Stimulated activated CD4-positive, alpha-beta T cell treated with anti-CD3 and anti-CD28 coated beads, Interleukin-4, amount 100 ng/mL, for 4 hours (primary cell): ENCODE results near the gene RARB.

Experiments
- DNase-seq, 2 experiments: peaks; one replicate each; pipeline ENCODE4 v3.0.0-alpha.2; 2020

Gene RARB

DNA sequence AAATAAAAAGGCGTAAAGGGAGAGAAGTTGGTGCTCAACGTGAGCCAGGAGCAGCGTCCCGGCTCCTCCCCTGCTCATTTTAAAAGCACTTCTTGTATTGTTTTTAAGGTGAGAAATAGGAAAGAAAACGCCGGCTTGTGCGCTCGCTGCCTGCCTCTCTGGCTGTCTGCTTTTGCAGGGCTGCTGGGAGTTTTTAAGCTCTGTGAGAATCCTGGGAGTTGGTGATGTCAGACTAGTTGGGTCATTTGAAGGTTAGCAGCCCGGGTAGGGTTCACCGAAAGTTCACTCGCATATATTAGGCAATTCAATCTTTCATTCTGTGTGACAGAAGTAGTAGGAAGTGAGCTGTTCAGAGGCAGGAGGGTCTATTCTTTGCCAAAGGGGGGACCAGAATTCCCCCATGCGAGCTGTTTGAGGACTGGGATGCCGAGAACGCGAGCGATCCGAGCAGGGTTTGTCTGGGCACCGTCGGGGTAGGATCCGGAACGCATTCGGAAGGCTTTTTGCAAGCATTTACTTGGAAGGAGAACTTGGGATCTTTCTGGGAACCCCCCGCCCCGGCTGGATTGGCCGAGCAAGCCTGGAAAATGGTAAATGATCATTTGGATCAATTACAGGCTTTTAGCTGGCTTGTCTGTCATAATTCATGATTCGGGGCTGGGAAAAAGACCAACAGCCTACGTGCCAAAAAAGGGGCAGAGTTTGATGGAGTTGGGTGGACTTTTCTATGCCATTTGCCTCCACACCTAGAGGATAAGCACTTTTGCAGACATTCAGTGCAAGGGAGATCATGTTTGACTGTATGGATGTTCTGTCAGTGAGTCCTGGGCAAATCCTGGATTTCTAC, at the start of gene RARB:
RARB (plus strand) TSS at position 322 of the 847 bp plus-strand sequence; CDS start at position 791, 469 bp downstream.
- DNase-seq: no peak

DNA sequence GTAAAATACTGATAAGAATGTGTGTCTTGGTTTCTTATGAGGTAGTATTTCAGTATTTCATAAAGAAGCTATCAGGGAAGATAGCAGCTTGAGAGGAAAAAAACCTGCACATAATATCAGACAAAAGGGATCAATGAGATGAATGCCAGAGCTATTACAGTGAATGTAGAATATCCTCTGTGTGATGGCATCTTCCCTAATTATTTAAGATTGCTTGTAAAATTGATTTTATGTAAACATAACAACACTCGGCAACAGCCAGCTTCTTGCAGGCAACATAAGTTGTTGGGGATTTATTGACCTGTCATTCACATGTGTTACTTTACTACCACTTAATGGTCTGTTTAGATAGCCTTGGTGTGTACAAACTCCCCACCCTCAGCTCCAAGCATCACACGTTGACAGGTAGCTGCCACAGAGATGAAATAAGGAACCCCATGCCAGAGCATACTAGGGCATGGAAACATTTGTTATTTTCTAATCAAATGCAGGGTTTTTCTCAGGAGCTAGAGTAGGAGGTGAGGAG, 49.2 kb upstream of the RARB start:
- DNase-seq: no peak

DNA sequence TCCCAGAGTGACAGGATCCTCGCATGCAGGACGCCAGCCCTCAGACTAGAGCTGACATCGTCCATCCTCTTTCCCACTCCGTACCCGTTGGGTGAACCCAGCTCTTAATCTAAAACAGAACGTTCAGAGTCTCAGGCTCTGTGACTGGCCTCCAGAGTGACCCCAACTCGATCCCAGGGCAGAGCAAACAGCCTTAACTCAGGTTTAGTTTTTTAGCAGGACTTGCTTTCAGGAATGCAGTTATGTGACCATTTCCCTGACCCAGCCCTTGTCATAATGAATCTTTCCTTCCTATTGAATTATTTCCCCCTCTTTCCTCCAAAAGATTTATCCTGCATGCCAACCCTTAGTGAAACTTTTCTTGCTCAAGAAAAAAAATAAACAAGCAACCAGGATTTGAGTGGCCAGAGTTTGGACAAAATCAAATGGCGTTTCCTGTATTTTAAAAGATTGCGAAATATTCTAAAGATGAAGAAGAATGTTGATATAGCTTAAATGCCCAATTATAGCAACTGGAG, 47.8 kb upstream of the RARB start:
- DNase-seq: no peak

DNA sequence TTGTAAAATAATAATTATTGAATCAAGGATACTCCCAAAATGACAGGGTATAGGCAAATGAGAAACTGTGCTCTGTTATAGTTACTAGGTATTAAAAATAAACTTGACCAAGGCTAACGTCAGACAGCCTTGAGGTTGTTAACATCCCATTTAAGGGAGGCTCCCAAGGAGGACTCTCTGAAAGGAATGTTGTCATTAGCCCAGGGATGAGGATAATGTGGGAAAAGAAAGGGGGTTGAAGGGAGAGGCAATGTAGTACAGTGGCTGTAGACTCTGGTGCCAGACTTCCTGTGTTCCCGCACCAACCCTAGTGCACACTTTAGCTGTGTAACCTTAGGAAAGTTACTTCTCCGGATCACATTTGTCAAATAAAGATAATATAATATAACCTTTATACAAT, 47.0 kb upstream of the RARB start:
- no peak for DNase-seq

DNA sequence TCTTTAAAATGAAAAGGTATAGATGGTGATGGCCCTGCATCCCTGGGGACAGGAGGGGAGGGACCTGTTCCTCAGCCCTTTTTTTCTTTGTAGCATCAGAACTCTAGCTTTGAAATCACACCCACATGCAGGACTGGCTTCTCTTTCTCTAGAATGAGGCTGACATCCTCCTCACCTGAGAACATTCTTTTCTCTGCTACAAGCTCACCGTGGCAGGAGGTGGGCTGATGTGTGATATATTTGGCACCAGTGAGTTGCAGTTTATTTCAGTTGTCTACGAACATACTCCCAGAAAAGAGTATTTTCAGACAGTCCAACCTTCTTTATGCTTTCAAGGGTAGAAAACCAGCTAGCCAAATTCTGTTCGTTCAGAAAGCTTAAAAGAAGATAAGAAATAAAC, 43.6 kb upstream of the RARB start:
- no peak for DNase-seq

DNA sequence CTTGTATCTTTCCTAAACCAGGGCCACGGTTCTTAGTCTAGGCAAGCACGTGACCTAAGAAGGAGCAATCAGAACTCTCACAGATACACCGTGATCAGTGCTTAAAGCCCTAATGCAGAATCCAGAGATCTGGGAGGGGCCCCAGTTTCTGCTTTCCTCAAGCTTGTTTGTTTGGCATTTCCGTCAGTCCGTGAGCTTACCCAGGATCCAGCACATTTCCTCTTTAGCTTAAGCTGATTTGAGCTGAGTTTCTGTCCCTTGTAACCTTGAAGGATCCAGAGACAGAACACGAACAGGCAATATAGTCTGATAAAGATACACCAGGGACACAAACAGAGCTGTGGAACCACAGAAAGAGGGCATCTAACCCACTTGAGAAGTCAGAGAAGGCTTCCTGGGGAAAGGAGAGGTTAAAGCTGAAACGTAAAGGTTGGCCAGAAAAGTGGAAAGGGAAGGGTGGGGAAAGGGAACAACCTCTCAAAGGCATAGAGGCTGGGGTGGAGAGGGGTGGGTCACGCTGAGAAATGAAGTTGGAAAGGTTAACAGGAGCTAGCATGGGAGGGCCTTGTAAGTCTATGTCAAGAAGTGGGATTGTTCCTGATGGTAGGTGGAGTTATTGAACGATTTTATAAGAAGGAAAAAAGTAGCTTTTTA, 42.1 kb upstream of the RARB start:
- DNase-seq: no peak

DNA sequence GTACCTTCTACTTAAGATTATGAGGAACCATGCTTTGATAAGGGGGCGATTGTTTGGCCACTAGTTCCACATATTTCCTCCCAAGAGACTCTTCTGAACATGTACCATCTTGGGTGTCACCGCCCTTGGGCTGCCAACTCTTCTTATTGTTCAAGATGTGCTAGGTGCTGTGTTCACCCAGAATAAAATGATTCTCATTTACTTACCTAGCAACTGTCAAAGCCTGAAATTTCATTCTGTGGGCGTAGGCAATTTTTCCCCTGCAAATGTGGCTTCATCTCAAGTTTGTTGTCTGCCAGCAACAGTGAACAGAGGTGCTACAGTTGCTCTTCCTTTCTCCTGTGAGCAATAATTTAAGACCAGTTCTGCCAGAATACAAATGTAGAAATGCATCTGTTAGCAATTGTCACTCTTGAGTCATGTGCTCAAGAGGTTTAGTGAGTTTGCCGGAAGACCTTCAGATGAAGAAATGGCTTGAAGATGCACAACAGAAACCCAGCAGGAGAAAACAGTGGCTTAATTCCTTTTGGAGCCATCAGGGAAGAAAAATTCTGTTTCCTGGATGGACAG, 41.3 kb upstream of the RARB start:
- DNase-seq: no peak

DNA sequence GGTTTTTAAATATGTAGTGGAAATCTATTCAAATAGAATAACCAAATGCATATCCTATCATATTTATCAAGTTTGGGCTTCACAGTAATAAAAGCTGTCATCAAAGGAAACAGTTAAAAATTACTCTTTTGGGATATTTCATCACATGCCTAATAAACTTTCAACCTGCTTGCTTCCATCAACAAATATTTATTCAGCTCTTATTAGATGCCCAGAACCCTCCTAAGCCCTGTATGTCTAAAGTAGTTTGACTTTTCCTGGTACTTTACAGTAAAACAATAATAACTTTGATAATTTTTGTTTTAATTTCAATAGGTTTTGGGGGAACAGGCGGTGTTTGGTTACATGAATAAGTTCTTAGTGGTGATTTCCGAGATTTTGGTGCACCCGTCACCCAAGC, 37.5 kb upstream of the RARB start:
- DNase-seq: no peak

DNA sequence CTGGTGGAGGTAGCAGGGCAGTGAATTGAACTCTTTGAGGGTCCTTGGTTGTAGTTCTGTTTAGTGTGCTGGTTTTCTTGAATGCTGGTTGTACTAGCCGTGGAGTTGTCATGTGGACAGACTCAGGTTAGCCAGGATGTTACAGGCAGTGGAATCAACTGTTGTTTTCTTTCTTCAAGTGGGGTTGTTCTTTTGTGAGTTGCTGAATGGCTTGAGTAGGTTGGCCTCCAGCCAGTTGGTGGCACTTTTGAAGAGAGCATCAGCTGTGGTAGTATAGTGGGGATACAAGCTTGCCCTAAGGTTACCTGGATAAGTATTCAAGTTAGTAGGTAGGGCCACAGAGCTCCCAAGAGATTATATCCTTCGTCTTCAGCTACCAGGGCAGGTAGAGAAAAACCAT, 31.8 kb upstream of the RARB start:
- no peak for DNase-seq

DNA sequence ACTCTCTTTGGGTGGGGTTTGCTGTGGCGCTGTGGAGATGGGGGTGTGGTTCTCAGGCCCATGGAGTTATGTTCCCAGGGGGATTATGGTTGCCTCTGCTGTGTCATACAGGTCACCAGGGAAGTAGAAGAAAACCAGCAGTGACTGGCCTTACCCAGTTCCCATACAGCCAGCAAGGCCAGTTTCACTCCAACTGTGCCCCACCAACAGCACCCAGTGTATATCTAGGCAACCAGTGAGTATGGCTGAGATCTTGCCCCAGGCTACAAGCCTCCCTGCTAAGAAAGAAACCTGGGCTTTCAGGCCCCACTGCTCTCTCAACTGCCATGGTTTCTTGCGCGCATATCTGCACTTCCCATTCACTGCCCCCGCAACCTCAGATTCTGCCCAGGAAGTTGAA, 31.4 kb upstream of the RARB start:
- no peak for DNase-seq

DNA sequence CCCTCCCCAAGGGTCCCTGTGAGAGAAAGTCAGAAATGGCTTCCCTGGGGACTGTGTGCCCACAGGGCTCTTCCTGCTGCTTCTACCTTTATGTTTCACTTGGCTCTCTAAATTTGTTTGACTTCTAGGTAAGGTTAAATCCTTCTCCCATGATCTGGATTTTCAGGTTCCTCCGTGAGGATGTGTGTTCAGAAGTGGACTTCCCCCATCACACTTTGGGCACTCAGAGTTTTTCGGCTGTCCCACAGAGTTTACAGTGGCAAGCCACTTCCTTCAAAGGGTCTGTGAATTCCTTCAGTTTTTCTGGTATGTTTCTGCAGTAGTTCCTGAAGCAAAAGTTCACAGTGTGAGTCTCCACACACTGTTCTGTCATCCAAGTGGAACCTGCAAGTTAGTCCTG, 30.9 kb upstream of the RARB start:
- no peak for DNase-seq

DNA sequence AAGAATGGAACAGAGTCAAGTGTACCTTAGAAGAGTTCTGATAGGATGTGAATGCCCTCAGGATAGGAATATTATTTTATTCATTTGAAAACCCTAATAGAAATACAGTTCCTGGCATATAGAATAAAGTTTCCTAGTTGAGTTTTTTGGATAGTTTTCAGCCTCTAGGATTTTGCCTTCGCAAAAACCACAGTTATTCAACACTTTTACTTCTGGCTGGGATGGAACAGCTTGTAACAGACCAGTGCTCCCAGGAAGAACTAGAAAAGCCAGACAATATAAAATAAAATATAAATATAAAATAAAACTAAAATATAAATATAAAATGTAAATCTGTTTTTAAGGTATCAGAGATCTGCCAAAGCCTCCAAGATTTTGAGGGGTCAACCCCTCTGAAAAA, 27.5 kb upstream of the RARB start:
- DNase-seq: no peak

DNA sequence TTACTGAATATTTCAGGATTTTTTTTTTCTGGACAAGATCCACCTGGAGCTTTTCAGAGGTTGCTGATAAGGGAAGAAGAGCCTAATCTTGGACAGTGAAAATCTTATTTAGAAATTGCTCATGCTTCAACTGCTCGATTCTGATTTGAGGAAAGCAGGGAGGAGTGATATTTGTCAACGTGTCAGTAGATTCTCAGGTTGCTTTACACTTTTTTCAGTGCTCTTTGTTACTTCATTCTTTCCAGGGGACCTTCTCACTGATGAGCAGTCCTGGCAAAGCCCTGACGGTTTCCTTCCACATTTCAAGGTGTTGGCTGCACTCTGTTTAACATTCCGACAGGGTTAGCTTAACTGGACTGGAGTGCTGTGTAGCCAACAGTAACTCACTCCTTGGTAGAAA, 24.1 kb upstream of the RARB start:
- DNase-seq: no peak

DNA sequence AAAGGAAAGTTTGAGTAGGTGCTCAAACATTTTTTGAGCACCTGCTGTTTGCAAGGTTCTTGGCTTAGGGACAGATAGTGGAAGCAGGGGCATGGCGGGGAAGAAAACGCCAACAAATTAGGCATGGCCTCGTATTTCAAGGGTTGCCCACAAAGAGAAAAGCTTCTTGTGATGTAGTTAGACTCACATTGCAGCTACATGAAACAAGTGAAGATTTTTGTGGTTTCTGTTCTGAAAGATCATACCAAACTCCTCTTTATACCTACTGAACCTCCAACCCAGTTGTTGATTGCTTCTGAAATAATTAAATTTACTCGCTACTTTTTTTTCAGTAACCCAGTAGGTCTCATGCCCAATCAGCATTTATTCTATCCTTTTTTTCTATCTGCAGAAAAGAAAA, 23.5 kb upstream of the RARB start:
- DNase-seq: no peak

DNA sequence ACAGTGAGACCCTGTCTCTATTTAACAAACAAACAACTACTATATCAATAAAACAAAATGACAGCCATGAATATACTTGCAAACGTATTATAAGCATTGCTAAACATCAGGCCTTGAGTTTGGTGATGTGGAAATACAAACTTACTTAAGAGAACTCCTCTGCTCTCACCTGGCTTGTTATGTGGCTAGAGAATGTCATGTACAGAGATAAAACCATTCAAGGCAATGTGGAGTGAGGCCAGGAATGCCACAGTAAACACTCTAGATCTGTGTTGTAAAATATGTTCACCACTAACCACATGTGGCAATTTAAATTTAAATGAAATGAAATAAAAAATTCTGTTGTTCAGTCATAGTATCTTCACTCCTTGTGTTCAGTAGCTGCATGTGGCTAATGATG, 22.7 kb upstream of the RARB start:
- DNase-seq: no peak

DNA sequence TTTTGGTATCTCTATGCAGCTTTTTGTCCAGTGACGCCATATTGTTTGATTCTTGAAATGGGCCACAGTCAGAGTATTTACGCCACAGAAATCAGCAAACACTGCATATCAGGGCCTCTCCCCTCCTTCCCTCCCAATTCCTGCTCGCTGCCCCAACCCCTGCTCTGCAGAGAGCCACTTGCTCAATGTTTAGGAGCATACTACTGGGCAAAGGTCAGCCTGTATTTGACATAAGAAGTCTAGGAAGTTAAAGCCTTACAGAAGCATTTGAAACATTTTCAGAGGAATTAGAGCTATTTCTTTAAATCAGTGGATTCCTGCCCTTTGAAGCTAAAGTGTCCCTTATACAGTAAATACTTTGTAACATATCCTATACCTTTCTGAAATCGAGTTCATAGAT, 17.4 kb upstream of the RARB start:
- DNase-seq: no peak

DNA sequence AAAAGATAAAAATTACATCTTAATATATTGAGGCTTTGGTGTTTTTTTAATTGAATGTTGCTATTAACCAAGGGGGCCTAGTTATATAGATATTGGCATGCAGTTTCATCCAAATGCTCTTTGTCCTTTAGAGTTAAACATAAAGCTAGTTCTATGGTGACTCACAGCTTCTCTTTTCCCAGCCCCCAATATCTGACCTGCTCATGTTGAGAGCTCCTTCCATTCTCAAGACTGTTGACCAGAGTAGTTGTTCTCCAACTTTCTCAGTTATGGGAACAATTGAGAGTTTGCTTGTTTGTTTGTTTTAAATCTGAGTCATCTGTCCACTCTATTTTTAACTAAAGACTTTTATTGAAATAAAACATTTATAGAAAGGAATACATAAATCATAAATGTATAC, 15.8 kb upstream of the RARB start:
- DNase-seq: no peak

DNA sequence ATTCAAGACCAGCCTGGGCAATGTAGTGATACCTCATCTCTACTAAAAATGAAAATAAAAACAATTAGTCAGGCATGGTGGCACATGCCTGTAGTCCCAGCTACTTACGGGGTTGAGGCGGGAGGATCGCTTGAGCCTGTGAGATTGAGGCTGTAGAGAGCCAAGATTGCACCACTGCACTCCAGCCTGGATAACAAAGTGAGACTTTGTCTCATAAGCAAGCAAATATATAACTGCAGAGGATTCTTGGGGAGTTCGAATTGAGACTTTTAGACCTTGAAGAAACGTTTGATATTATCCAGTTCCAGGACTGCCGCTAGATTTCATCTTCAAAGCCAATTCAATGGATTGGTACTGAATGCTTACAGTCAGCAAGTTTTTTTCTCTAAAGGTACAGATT, 11.9 kb upstream of the RARB start:
- no peak for DNase-seq

DNA sequence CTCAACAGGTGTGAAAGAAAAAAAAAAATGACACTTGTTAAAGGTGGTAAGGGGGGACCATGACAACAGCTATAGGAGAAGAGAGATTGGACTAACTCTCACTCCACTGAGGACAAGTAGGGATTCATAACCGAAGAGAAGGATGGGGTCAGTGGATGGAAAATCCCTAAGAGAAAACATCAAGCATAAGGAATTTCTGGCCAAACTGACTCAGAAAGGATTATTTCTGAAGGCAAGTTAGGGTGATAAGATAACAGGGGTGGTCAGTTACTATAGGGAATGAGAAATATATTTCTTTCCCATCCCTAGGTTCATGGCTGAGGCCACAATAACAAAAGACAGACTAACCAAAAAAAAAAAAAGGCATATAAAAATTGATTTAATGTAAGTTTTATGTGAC, 9.5 kb upstream of the RARB start:
- DNase-seq: no peak

DNA sequence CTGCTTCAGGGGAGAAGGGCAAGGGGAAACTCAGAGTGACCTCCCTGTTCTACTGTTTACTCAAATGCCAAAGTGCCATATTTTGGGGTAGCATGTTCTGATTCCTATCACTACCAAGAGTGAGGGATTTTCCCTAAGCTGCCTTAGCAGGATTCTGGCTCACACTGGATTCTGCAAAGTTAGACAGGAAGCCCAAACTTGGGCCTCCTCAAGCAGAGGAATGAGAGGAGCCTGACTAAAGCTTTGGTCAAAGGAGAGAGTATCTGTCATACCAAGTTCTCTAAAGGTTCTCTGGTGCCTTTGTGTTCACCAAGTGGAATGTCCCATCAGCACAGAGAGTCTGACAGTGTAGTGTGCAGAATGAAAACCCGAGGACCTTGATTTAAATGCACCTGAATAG, 8.8 kb upstream of the RARB start:
- DNase-seq: no peak

DNA sequence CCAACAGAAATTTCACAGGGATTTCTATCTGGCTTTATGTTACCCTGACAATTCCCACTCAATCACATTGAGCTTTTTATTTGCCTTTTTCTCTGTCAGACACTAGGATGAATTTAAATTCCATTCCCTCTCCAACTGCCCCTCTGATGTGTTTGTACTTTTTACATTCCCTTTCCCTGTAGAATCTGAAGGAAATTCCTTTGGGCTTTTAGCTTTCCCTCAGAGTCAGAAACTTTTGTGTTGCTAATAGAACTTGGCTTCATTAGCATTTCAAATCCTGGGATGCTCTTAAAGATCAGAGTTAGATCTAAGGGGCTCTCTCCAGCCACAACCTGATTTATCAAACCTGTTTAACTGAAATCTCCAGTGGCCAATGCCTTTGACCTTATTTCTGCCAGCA, 7.9 kb upstream of the RARB start:
- no peak for DNase-seq

DNA sequence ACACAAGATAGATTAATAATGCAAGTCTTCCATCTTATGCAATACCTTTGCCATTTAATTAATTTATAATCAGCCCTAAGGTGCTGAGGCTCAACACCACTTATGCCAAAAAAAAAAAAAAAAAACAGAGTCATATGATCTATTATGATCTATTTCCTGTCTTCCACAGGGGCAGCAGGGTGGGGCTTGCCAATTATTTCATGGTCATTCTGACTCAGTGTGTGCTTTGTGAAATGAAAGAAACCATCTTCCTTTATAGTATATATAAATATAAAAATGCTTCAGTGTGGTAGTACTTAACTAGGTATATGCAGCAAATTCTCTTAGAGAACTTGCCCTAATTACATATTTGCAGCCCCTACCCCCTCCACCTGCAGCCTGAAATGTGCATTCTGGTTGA, 7.2 kb upstream of the RARB start:
- no peak for DNase-seq

DNA sequence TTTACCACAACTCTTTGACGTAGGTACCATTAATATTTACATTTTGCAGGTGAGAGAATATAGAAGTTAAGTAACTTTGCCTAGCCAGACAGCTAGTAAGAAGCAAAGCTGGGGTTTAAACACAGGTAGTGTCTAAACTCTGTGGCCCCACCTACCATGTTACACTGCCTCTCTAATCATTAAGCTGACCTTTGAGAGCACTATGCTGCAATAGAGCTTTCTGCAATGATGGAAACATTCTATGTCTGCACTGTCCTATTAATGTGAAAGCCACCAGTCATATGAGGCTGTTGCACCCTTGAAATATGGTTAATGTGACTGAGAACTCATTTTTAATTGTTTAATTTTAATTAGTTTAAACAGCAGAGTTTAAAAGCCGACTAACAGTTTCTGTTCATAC, 6.3 kb upstream of the RARB start:
- no peak for DNase-seq
